ENCODE results near the gene RNF19B. TPM values are rescaled to one million over a fixed set of nuclear protein-coding genes. Genes with fewer than 3 reads are reported as not detected.
"Not testable (repeated sequence)": the region's sequence is repeated elsewhere in the genome, so short reads cannot be mapped to it uniquely, and the experiment has no call there.

RNF19B gene
- total RNA-seq, 1 donor from 2014 or later, result 29.6 TPM

DNA sequence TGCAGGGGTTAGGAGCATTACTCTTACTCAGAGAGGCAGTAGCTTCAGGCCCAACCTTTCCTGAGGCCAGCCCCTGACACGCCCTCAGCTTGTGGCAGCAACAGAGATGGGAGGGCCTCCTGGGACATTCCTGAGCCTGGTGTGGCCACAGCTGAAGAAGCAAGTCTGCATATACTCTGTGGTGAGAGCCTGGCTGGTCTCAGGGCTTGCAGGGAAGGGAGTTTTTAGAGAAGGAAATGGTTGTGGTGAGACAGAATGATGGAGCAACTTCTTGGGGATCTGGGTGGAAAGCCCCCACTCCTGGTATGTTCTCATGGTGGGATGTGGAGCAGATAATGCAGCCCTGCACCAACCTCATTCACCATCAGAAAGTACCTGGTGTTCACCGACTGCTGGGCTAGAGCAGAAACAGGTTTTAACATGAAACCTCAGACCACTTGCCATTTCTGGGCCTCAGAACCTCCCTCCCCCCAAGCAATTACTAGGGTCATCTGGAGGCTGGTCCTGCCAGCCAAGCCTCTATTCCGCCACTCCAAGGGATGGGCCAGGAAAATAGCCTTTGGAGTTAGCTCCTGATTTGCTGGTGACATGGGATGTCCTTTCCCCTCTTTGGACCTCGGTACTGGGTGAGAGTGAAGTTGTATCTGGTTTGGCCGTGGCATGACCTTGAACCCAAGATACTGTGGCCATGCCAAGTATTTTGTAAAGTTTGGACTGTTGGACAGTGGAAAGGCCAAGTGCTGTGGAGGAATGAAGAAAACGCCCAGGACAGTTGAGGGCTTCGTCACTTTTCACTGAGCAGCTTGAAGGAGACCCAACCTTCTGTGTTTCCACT is 28.1 kb upstream of the RNF19B start:
- DNase-seq (ENCODE audit: low spot score), result peak; percentile 90

DNA sequence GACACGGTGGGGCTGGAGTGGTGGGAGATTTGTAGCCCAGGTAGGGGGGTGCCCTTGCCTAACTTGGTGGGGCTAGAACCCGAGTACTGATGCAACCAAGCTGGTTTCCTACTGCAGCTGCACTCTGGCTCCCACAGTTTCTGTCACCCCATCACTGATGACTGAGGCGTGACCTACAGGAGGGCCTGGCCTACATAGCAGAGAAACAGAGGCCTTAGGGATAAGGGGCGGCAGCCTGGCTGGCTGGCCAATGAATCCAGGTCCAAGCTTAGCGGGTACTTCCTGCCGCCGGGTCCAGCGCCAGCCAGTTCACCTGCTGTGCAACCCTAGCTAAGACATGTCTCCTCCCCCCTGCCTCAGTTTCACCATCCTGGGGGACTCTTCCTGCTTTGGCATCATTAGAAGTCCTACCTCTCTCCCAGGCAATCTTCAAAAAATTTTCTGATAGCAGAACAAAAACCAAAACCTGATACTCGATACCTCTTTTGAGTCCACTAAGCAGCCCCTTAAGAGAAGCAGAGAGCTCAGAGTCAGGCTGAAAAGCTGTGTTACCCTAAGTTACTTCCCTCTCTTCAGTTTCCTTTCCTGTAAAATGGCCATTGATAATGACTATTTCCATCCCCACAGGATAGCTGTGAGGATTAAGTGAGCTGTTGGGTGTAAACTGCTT is 27.3 kb upstream of the RNF19B start:
- DNase-seq (ENCODE audit: low spot score), result no peak

DNA sequence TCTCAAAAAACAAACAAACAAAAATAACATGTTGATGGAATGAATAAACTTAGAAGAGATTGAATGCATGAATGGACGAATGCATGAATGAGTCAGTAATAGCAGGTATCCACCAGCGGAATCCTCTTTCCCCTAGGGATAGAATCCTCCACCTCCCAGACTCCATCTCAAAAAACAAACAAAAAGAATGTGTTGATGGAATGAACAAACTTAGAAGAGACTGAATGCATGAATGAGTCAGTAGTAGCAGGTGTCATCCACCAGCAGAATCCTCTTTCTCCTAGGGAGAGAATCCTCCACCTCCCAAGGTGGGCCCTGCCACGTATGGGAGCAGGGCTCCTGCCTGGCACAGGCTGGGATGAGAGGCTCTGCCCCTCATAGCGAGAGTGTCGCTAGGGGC is 26.8 kb upstream of the RNF19B start:
- DNase-seq (ENCODE audit: low spot score), result no peak

DNA sequence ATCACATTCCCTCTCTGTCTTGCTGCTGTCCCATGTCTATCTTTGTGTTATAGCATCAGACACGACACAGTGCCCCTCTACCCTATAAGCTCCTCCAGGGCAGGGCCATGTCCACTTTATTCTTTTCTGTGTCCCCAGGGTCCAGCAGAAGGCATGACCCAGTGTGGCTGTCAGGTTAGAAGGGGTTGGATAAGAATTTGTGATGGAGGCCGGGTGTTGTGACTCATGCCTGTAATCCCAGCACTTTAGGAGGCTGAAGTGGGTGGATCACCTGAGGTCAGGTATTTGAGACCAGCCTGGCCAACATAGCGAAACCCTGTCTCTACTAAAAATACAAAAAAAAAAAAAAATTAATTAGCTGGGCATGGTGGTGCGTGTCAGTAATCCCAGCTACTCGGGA is 26.3 kb upstream of the RNF19B start:
- DNase-seq (ENCODE audit: low spot score), result no peak

DNA sequence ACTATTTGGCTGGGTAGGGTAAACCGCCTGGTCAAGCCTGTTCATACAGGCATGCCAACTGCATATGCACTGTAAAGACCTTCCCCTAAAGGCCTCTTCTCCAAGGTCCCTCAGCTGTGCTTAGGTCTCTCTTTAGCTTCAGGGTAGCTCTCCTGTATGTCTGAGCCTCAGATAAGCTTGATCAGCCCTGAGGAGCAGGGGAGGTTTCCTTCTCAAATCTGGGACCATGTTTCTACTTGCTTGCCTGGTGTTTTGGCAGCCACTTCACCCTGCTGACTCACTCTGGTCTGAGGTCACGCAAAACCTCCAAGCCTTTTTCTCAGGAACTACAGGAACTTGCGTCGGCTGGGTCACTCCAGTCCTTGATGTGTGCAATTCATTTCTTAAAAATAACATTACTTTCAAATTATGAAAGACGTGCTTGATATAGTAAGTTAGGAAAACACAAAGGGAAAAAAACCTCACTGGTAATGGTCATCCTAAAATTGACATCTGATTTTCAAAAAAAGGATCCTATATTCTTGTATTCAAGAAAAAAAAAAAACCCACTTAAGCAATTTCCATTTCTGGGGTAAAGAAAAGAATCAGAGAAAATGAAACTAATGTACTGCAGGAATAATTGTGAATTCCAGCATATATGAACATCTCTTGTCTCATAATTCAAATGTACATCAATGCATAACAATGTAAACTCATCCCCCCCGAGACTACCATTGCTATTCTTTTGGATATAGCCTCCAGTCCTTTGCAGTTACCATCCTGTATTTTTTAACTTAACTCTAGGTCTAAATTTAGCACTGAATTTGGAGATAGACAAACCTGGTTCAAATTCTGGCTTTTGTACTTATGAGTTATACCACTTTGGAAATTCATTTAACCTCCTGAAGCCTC is 24.8 kb upstream of the RNF19B start:
- peak; percentile 84 for DNase-seq (ENCODE audit: low spot score)

DNA sequence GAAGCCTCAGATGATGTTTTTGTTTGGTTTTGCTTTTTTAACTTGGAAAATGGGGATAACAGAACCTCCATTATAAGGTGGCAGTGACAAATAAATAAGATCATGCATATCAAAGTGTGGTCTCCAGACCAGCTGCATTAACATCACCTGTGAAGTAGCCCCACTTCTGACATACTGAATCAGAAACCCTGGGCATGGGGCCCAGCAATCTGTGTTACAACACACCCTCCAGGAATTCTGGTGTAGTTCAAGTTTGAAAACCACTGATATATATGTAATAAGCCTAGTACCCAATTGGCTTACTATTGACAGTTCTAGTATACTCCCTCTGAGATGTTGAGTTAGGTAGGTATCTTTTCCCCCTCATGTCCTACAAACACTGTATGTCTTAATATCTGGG is 24.1 kb upstream of the RNF19B start:
- DNase-seq (ENCODE audit: low spot score), result no peak

DNA sequence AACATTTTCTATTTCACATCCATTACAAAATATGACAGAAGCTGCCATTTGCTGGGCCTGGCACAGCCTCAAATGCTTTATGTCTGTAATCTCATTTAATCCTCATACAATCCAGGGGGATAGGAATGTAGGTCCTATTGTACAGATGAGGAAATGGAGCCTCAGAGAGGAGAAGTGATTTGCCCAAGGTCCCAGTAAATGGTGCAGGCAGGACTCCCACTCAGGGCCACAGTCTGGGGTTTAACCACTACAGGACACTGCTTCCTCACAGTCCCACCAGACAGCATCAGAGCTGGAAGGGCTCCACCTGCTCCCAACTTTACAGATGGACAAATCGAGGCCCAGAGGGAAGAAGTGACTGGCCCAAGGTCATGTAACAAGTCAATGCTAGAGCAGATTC is 20.6 kb upstream of the RNF19B start:
- no peak for DNase-seq (ENCODE audit: low spot score)

DNA sequence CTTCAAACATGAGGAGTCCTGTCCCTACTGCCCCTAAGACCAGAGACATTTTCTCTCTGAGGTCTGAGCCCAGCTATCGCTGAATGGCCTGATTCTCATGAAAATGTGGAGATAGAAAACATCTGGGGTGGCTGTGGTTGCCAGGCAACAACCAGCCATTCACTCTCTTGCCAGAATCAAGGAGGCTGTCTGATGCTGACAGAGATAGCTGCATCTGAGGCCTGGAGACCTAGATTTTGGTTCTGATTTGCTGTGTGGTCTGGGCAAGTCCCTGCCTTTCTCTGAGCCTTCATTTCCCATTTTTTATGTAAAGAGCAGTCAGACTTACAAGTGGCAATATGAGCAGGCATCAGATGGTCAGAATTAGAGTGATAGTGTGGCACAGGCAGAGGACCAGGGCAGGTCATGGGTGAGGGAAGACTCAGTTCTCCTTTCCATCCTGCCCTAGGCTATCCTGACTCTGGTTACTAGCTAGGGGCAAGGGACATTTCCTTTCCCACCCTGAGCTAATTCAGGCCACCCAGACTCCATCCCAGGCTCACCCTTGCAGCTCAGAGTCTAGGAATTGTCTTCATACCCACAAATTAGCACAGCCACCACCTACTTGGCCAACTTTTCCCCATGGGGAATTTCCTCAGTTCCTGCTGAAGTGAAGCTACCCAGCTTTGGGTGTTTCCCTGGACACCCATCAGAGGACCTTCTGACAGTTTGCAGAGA is 20.0 kb upstream of the RNF19B start:
- no peak for DNase-seq (ENCODE audit: low spot score)

DNA sequence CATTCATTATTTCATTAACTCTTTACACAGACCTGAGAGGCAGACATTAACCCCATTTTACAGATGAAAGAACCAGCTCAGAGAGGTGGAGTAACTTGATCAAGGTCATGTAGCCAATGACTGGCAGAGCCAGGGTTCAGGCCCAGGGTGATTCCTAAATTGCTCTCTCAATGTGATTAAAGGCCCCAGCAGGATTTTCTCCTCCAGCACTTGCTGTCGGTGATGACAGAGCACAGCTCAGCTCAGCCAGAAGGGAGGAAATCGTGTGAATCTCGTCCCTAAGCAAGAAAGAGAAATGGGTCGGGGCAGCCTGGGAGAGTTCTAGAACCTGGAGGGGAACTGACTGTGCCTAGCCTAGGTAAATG is 19.5 kb upstream of the RNF19B start:
- no peak for DNase-seq (ENCODE audit: low spot score)

DNA sequence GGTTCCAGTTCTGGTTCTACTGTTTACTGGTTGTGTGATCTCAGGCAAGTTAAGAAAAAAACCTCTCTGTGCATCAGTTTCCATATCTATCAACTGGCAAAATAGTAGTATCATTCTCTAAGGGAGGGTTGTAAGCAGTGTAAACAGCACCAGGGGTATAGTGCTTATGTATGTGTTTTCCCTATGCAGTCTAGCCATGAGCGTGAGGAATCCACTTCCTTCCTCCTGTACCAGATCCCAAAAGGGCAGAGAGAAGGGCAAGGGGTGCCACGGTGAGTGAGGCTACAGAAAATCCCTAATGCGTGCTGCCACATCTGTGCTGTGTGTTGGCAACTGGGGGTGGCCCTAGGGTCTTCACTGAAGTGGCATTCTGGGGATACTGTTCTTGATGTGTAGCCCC is 18.4 kb upstream of the RNF19B start:
- DNase-seq (ENCODE audit: low spot score), result no peak

DNA sequence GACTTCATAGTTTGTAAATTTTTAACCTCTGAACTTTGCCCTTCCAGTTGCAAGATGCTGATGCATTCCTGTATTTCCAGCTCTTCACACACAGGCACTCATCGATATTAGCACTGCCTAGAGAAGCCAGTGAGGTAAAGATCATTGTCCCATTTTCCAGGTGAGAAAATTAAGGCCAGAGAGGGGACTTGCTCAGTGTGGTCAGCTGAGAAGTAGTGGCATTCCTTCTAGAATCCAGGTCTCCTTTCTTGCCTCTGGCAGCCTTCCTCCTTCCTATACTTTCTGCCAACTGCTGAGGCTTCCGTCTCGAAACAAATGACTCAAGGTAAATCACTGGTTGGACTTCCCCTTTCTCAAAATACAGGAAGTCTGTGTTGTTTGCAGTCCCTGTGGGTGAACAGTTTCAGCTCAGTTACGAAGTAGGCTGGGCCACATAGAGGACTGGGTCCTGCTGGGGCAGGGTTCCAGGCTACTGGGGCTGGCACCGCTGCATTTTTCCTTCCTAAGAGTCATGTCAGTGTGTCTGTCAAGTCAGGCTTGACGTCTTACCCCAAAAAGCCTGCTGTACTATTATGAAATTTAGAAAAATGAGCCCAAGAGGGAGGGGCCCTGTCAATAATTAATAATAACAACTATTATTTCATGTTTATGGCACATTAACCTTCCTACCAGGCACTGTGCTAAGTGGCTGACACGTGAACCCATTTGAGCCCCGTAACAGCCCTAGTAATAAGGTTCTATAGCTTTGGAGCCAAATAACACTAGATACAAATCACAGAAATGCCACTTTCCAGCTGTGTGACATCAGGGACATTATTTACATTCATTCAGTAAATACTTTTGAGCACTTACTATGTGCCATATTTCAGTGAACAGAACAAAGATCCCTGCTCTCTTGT is 16.6 kb upstream of the RNF19B start:
- peak; percentile 76 for DNase-seq (ENCODE audit: low spot score)

DNA sequence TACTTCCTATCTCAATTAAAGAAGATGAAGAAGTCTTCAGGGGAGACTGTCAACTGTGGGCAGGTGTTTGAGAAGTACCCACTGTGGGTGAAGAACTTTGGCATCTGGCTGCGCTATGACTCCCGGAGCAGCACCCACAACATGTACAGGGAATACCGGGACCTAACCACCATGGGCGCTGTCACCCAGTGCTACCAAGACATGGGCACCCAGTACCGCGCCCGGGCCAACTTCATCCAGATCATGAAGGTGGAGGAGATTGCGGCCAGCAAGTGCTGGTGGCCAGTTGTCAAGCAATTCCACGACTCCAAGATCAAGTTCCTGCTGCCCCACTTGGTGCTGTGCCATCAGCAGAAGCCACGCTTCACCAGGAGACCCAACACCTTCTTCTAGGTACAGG is 15.5 kb upstream of the RNF19B start:
- DNase-seq (ENCODE audit: low spot score), result no peak

DNA sequence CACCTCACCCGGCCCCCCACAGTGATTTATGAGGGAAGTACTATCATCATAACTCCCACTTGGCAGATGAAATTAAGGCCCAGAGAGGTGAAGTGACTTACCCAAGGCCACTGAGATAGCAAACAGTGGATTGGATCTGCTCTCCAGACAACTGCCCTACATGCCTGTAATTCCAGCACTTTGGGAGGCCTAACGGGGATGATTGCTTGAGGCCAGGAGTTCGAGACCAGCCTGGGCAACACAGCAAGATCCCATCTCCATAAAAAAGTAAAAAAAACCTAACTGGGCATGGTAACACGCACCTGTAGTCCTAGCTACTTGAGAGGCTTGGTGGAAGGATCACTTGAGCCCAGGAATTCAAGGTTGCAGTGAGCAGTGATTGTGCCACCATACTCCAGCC is 14.2 kb upstream of the RNF19B start:
- DNase-seq (ENCODE audit: low spot score), result no peak

DNA sequence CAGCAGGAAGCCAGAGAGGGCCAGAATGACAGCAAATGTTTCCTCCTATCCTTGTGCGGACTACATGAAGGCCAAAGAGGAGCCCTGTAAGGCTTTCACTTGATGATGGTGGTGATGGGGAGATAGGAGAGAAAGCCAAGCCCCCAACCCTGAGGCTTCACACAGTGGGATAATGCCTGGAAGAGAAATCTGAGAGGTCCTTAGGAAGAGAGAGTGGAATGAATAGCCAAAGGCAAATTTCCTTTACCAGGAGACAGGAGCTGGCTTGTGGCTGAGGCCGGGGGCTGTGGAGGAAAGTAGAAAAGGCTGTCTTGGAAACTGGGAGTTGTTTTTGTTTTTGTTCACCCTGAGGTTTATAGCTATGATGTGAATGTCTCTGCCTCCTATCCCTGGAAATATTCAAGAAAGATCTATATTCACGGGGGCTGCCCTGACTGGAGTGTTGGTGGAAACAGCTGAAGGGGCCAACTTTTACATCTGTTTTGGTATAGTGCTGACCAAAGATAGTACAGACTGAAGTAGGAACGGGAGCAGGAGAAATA is 13.0 kb upstream of the RNF19B start:
- DNase-seq (ENCODE audit: low spot score), result no peak

DNA sequence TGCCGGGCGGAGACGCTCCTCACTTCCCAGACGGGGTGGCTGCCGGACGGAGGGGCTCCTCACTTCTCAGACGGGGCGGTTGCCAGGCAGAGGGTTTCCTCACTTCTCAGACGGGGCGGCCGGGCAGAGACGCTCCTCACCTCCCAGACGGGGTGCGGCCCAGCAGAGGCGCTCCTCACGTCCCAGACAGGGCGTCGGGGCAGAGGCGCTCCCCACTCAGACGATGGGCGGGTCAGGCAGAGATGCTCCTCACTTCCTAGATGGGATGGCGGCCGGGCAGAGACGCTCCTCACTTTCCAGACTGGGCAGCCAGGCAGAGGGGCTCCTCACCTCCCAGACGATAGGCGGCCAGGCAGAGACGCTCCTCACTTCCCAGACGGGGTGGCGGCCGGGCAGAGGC is 10.4 kb upstream of the RNF19B start:
- not testable (repeated sequence) for DNase-seq (ENCODE audit: low spot score)

DNA sequence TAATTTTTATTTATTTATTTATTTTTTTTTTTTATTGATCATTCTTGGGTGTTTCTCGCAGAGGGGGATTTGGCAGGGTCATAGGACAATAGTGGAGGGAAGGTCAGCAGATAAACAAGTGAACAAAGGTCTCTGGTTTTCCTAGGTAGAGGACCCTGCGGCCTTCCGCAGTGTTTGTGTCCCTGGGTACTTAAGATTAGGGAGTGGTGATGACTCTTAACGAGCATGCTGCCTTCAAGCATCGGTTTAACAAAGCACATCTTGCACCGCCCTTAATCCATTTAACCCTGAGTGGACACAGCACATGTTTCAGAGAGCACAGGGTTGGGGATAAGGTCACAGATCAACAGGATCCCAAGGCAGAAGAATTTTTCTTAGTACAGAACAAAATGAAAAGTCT is 8.8 kb upstream of the RNF19B start:
- DNase-seq (ENCODE audit: low spot score), result not testable (repeated sequence)

DNA sequence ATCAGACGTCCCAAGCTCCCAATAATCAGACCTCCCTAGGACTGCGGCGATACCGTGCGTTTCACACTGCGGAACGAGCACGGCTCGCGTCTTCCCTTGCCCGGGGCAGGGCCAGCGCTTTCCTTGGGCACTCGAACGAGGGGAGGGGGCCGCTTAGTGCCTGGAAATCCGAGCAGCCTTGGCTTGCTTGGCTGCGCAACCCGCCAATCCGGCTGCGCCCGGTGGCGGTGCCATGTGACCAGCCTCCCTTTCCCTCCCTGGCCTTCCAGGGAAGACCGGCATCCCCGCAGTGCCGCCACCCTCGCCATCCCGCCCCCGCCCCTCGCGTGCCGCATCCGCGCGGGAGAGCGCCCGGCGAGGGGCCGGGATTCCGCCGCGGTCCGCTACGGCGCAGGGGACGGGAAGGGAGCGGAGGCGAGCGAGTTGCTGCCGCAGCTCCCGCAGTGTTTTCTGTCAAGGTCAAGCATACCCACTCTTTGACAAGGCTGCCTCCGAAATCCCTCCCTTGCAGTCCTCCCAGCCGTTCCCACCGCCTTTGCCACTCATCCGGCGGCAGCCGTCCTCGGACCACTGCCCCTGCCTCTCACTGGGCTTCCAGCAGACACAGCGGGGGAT is 8.3 kb upstream of the RNF19B start:
- peak; percentile 66 for DNase-seq (ENCODE audit: low spot score)

DNA sequence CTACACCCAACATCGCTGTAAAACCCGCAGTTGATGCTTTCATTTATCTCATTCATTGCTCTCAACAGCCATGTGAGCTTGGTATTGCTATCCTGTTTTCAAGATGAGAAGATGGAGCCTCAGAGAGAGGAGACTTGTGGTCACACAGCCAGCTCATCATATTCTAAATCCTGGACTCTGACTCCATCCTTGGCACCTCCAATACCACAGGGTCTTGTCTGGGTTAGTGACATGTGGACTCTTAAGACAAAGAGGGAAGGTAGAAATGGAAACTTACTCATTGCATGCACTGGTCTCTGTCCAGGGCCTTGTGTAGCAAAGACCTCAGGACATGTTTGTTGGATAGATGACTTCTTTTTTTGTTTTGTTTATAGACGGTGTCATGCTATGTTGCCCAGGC is 7.0 kb upstream of the RNF19B start:
- no peak for DNase-seq (ENCODE audit: low spot score)

DNA sequence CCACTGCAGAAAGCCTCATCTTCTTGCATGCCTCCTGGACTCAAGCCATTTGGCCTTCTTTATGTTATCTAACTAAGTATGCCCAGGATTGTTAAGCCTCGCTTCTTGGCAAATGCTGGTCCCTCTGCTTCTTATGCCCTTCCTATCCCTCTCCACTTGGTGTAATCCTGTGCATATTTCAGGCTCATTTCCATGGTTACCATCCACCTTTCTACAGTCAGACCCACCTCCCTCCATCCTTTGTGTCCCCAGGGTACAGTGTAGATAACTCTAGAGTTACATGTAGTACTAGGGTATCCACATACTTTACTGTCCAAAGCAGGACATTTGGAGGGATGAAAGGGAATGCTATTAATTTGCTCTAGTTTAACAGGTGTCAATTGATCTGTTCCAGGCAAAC is 6.5 kb upstream of the RNF19B start:
- DNase-seq (ENCODE audit: low spot score), result no peak

DNA sequence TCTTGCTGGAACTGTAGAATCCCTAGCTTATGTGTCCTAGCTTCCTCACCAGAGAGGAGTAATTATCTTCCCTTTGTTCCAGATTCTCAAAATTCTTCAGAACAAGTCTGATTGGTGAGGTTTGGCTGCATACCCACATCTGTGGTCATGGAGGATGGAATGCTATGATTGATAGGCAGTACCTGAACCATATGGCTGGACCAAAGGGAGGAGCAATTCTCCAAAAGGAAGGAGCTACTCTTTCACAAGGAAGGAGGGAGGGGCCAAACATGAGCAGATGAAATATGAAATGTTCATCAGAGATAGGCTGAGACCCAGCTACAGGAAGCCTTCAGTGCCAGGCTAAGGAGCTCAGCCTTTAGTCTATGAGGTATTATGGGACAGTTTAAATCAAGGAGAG is 5.0 kb upstream of the RNF19B start:
- no peak for DNase-seq (ENCODE audit: low spot score)

All from ureter (tissue), 1 donor.